IMR-90 (cell line): ENCODE results near the gene SPAG16. TPM values are rescaled to one million over a fixed set of nuclear protein-coding genes. Genes with fewer than 3 reads are reported as not detected.

Experiments used
- ATAC-seq: fragments of 200-7000 bp; cut with Tn5 transposase; 2 replicates; pipeline ENCODE4 v1.9.1; 2020; ENCODE audit warnings: low read depth, mild to moderate bottlenecking, moderate library complexity
- BruUV-seq: library from RNA; stranded (reverse); fragments of 400-500 nt; replicated peaks from 2 replicates; lab custom pipeline; 2021; lab: Mats Ljungman, UMichigan
- CTCF ChIA-PET: fragments of 300-600 bp; formaldehyde crosslinking; extraction: SDS; loops from one replicate; lab custom pipeline; 2021; ENCODE audit warnings: antibody characterized with exemption; lab: Yijun Ruan, JAX
- POLR2A ChIA-PET: fragments of 300-600 bp; sonication (Branson Sonifier 250); formaldehyde crosslinking; loops from one replicate; lab custom pipeline; 2022; ENCODE audit warnings: antibody characterized with exemption; ENCODE audit not compliant: unreplicated experiment; lab: Charles Lee
- DNase-seq: peaks from one replicate; pipeline ENCODE4 v3.0.0; 2013
- H2AFZ ChIP-seq: replicated peaks from 2 replicates; pipeline ENCODE3; 2013; ENCODE audit warnings: low read length, mild to moderate bottlenecking; ENCODE audit not compliant: poor library complexity
- H2AK5ac ChIP-seq: 2 replicates; pipeline ENCODE4 v1.6.1; 2013; ENCODE audit warnings: low read depth, low read length, inconsistent platforms
- H2AK9ac ChIP-seq: replicated peaks from 2 replicates; pipeline ENCODE3; 2013; ENCODE audit warnings: mild to moderate bottlenecking, low read depth, low read length, moderate library complexity; ENCODE audit not compliant: poor library complexity
- H2BK120ac ChIP-seq: 2 replicates; pipeline ENCODE4 v1.6.1; 2013; ENCODE audit warnings: low read depth, low read length, inconsistent platforms
- H2BK15ac ChIP-seq: 3 replicates; pipeline ENCODE4 v1.6.1; 2013; ENCODE audit warnings: low read depth, low read length, inconsistent platforms
- H2BK20ac ChIP-seq: 2 replicates; pipeline ENCODE4 v1.6.1; 2013; ENCODE audit warnings: low read depth, mild to moderate bottlenecking, inconsistent platforms, low read length, moderate library complexity
- H2BK5ac ChIP-seq: 2 replicates; pipeline ENCODE4 v1.6.1; 2013; ENCODE audit warnings: mild to moderate bottlenecking, low read depth, low read length, inconsistent platforms; ENCODE audit not compliant: poor library complexity, severe bottlenecking
- H3K14ac ChIP-seq: replicated peaks from 2 replicates; pipeline ENCODE4 v1.6.1; 2013; ENCODE audit warnings: low read depth, low read length, inconsistent platforms
- H3K18ac ChIP-seq: 2 replicates; pipeline ENCODE4 v1.6.1; 2013; ENCODE audit warnings: low read depth, low read length, control low read depth
- H3K23ac ChIP-seq: 2 replicates; pipeline ENCODE4 v1.6.1; 2013; ENCODE audit warnings: low read depth, low read length, inconsistent platforms
- H3K27ac ChIP-seq: 2 replicates; pipeline ENCODE4 v1.5.1; 2013; ENCODE audit warnings: mild to moderate bottlenecking, control low read depth, low read length; ENCODE audit not compliant: insufficient read depth
- H3K27me3 ChIP-seq: 2 replicates; pipeline ENCODE4 v1.6.1; 2013; ENCODE audit warnings: low read length; ENCODE audit not compliant: control insufficient read depth, insufficient read depth
- H3K36me3 ChIP-seq: 2 replicates; pipeline ENCODE4 v1.6.1; 2013; ENCODE audit warnings: low read length, mixed read lengths; ENCODE audit not compliant: control insufficient read depth, insufficient read depth
- H3K4ac ChIP-seq: 2 replicates; pipeline ENCODE4 v1.6.1; 2013; ENCODE audit warnings: low read depth, low read length, inconsistent platforms
- H3K4me1 ChIP-seq: 2 replicates; pipeline ENCODE4 v1.6.1; 2013; ENCODE audit warnings: low read length, mixed read lengths; ENCODE audit not compliant: control insufficient read depth, insufficient read depth
- H3K4me2 ChIP-seq: 2 replicates; pipeline ENCODE4 v1.6.1; 2013; ENCODE audit warnings: low read depth, mild to moderate bottlenecking, control low read depth, low read length, moderate library complexity
- H3K4me3 ChIP-seq: 2 replicates; pipeline ENCODE4 v1.5.1; 2013; ENCODE audit warnings: low read depth, mild to moderate bottlenecking, control low read depth, low read length, moderate library complexity; ENCODE audit not compliant: insufficient read depth
- H3K56ac ChIP-seq: 2 replicates; pipeline ENCODE4 v1.6.1; 2013; ENCODE audit warnings: low read length, inconsistent platforms; ENCODE audit not compliant: insufficient read depth; ENCODE audit errors: extremely low read depth
- H3K79me1 ChIP-seq, 2 experiments: 2 replicates each; pipeline ENCODE4 v1.6.1; 2013; ENCODE audit warnings: low read length in 2 of 2, inconsistent platforms in 1 of 2, low read depth in 1 of 2
- H3K9ac ChIP-seq: 2 replicates; pipeline ENCODE4 v1.6.1; 2013; ENCODE audit warnings: low read depth, low read length, control low read depth
- H3K9me1 ChIP-seq: 2 replicates; pipeline ENCODE4 v1.6.1; 2013; ENCODE audit warnings: low read length, inconsistent platforms; ENCODE audit not compliant: insufficient read depth
- H3K9me3 ChIP-seq: 2 replicates; pipeline ENCODE4 v1.6.1; 2013; ENCODE audit warnings: low read length; ENCODE audit not compliant: control insufficient read depth, insufficient read depth
- H4K20me1 ChIP-seq: 2 replicates; pipeline ENCODE4 v1.6.1; 2013; ENCODE audit warnings: low read length, inconsistent platforms; ENCODE audit not compliant: insufficient read depth
- H4K5ac ChIP-seq: 2 replicates; pipeline ENCODE4 v1.6.1; 2013; ENCODE audit warnings: mild to moderate bottlenecking, low read depth, low read length, control low read depth
- H4K8ac ChIP-seq, 2 experiments: 2 replicates each; pipeline ENCODE4 v1.6.1; 2013; ENCODE audit warnings: low read depth in 2 of 2, low read length in 2 of 2, control low read depth in 1 of 2, inconsistent platforms in 1 of 2
- H4K91ac ChIP-seq: 2 replicates; pipeline ENCODE4 v1.6.1; 2013; ENCODE audit warnings: low read depth, low read length, inconsistent platforms; ENCODE audit not compliant: insufficient read depth
- BHLHE40 ChIP-seq: fragments of 150-350 bp; IDR thresholded peaks from 2 replicates; pipeline ENCODE4 v1.6.1; 2016; ENCODE audit warnings: mild to moderate bottlenecking, low read depth, low read length
- CEBPB ChIP-seq: IDR thresholded peaks from 2 replicates; pipeline ENCODE4 v1.6.1; 2012; ENCODE audit warnings: low read depth, low read length, improper control_type of control experiment
- CHD1 ChIP-seq: IDR thresholded peaks from 2 replicates; pipeline ENCODE4 v1.6.1; 2012; ENCODE audit warnings: low read depth, low read length, improper control_type of control experiment
- CTCF ChIP-seq: conservative IDR thresholded peaks from 2 replicates; pipeline ENCODE4 v1.5.1; 2012; ENCODE audit warnings: mild to moderate bottlenecking, low read depth, low read length, improper control_type of control experiment
- ELK1 ChIP-seq: fragments of 150-350 bp; IDR thresholded peaks from 2 replicates; pipeline ENCODE4 v1.6.1; 2016; ENCODE audit warnings: low read depth, mild to moderate bottlenecking, low read length, moderate library complexity, borderline replicate concordance
- FOS ChIP-seq: fragments of 150-350 bp; IDR thresholded peaks from 2 replicates; pipeline ENCODE4 v1.6.1; 2016; ENCODE audit warnings: low read depth, low read length
- MAFK ChIP-seq: IDR thresholded peaks from 2 replicates; pipeline ENCODE4 v1.6.1; 2012; ENCODE audit warnings: low read depth, low read length, improper control_type of control experiment
- MAZ ChIP-seq: IDR thresholded peaks from 2 replicates; pipeline ENCODE4 v1.6.1; 2012; ENCODE audit warnings: low read depth, mild to moderate bottlenecking, low read length, improper control_type of control experiment, moderate library complexity, borderline replicate concordance
- MXI1 ChIP-seq: IDR thresholded peaks from 2 replicates; pipeline ENCODE4 v1.6.1; 2012; ENCODE audit warnings: low read depth, mild to moderate bottlenecking, low read length, moderate library complexity, borderline replicate concordance
- NFE2L2 ChIP-seq: fragments of 150-350 bp; IDR thresholded peaks from 2 replicates; pipeline ENCODE4 v1.6.1; 2016; ENCODE audit warnings: low read depth, mild to moderate bottlenecking, low read length
- POLR2A ChIP-seq: IDR thresholded peaks from 2 replicates; pipeline ENCODE4 v1.6.1; 2012; ENCODE audit warnings: mild to moderate bottlenecking, low read depth, low read length
- RAD21 ChIP-seq: IDR thresholded peaks from 2 replicates; pipeline ENCODE4 v1.6.1; 2012; ENCODE audit warnings: low read length, improper control_type of control experiment
- RCOR1 ChIP-seq: IDR thresholded peaks from 2 replicates; pipeline ENCODE4 v1.6.1; 2012; ENCODE audit warnings: mild to moderate bottlenecking, low read length, improper control_type of control experiment; ENCODE audit not compliant: insufficient replicate concordance
- RFX5 ChIP-seq: IDR thresholded peaks from 2 replicates; pipeline ENCODE4 v1.8.0; 2012; ENCODE audit warnings: low read depth, mild to moderate bottlenecking, low read length, moderate library complexity
- SMC3 ChIP-seq: fragments of 150-350 bp; IDR thresholded peaks from 2 replicates; pipeline ENCODE4 v1.6.1; 2016; ENCODE audit warnings: low read depth, mild to moderate bottlenecking, antibody characterized with exemption, low read length, moderate library complexity
- USF2 ChIP-seq: fragments of 150-350 bp; IDR thresholded peaks from 2 replicates; pipeline ENCODE4 v1.6.1; 2017; ENCODE audit warnings: mild to moderate bottlenecking, antibody characterized with exemption, low read length, low read depth
- WGBS, 2 experiments: methylation state at CpG; one replicate each; pipeline versions ENCODE4 v1.1.5 to v1.1.7; 2013; ENCODE audit warnings: missing lambda C conversion rate in 2 of 2; ENCODE audit not compliant: insufficient read length in 1 of 2; ENCODE audit errors: extremely low coverage in 2 of 2; 5-methylcytosine and 5-hydroxymethylcytosine counted together
- dilution Hi-C: fragments of 300-500 bp; cut with HindIII; formaldehyde crosslinking; loops from one replicate; pipeline ENCODE4 v1.14.3; 2018; ENCODE audit warnings: low sequenced_read_pairs; ENCODE audit not compliant: unreplicated experiment
- in situ Hi-C: fragments of 300-500 bp; cut with MboI; formaldehyde crosslinking; loops from 3 replicates; pipeline ENCODE4 v1.14.3; 2019; ENCODE audit warnings: low sequenced_read_pairs, inconsistent platforms, mixed read lengths
- intact Hi-C: fragments of 100-400 bp; cut with micrococcal nuclease; formaldehyde crosslinking; loops from 2 replicates; pipeline ENCODE4 v1.10.0; 2022
- polyA plus RNA-seq, 3 experiments: library from polyadenylated mRNA; depleted of rRNA; stranded (reverse); fragments of >200 nt; gene quantifications; 2 replicates each; pipeline ENCODE4 v1.2.3, GENCODE V29; 2012; ENCODE audit warnings: low replicate concordance in 1 of 3
- total RNA-seq: library from RNA; depleted of rRNA; stranded (reverse); fragments of >200 nt; gene quantifications from 2 replicates; pipeline ENCODE4 v1.2.3, GENCODE V29; 2012

SPAG16 gene
- total and polyA plus RNA-seq, 2 of the 4 experiments (the other 2 are of a cell fraction): 7.3 to 13.5 TPM

- DNase-seq: no peak
- Histone ChIP-seq H4K91ac (no peak overlapping the region), H3K36me3 (no peaks in the 10 kb centered on the region), H2AFZ (no peak overlapping the region), H2AK5ac (no peak overlapping the region), H3K79me1 (no peaks in the 10 kb centered on the region), H2BK120ac (no peak overlapping the region), H3K9me1 (no peaks in the 10 kb centered on the region), H3K9ac (no peak overlapping the region), H3K23ac (no peak overlapping the region), H3K18ac (no peak overlapping the region), H3K27me3 (no peaks in the 10 kb centered on the region), H2AK9ac (no peak overlapping the region), H3K4me2 (no peak overlapping the region), H3K4me3 (no peak overlapping the region), H3K14ac (no peak overlapping the region), H3K4ac (no peak overlapping the region), H3K27ac (no peak overlapping the region), H4K8ac (no peak overlapping the region), H2BK20ac (no peak overlapping the region), H4K5ac (no peak overlapping the region), H3K4me1 (no peaks in the 10 kb centered on the region), H3K56ac (no peak overlapping the region), H2BK5ac (no peak overlapping the region), H4K20me1 (no peaks in the 10 kb centered on the region), H3K9me3 (no peaks in the 10 kb centered on the region), H2BK15ac (no peak overlapping the region)
- no peak for ATAC-seq
- dilution Hi-C loops (no loop called here), intact Hi-C loops (no loop called here), in situ Hi-C loops (loop anchor here (25.0 kb wide), 2 partner anchors 551 to 1551 kb away; partner anchors contain the start of gene BARD1)
- ChIA-PET POLR2A (interaction anchor here (1.0 kb wide), 1 partner anchor 10 kb away, joined by 3 read pairs; no protein-coding TSS in a partner anchor), CTCF (no interaction called here)
- WGBS, 2 experiments: 59% methylated on average over 3 of the region's 6 CpGs; no CpG with 5 or more reads in 1 of the 2 experiments
- TF ChIP-seq RCOR1 (no peak), RFX5 (no peak), SMC3 (no peak), CTCF (no peak), MAFK (no peak), FOS (no peak), RAD21 (no peak), MXI1 (no peak), MAZ (no peak), USF2 (no peak), ELK1 (no peak), CEBPB (no peak), BHLHE40 (no peak), NFE2L2 (no peak), CHD1 (no peak), POLR2A (no peak)
- no TSS peak for BruUV-seq
Measured at GRCh38 chr2:213261715-213262114, 22.5 kb upstream of the SPAG16 start.
